ENCODE data around the gene AKT2. TPM values are rescaled to one million over a fixed set of nuclear protein-coding genes. Genes with fewer than 3 reads are reported as not detected.

Gene AKT2
- total RNA-seq, 4 donors from 2014 or later: 63.2 to 266 (median 138) TPM

- no peaks in the 10 kb centered on the region for H3K36me3 ChIP-seq
- DNase-seq: no peak
- WGBS, 2 donors (ENCODE audit: low coverage in 1 of 2): 89% methylated on average over 9 of the region's 12 CpGs; no CpG with 5 or more reads in 1 of the 2 donors
- no peak overlapping the region for H3K4me3 ChIP-seq
- H3K9me3 ChIP-seq: no peaks in the 10 kb centered on the region
- intact Hi-C loops (cut with DNase I; ENCODE audit: low total_unique reads) (no loop called here), in situ Hi-C loops (cut with MboI; ENCODE audit: low pct_ligation_motif_present in 1 of 4, low pct_unique_long_range_greater_than_20kb in 1 of 4, low sequenced_read_pairs in 3 of 4) (no loop called here)
- H3K27me3 ChIP-seq: no peaks in the 10 kb centered on the region
- TF ChIP-seq POLR2A (IDR thresholded peaks at IDR 0.05) (no peak), EP300 (IDR thresholded peaks at IDR 0.05; ENCODE audit: low read depth) (no peak), POLR2AphosphoS5 (IDR thresholded peaks at IDR 0.05) (no peak), CTCF (IDR thresholded peaks at IDR 0.05) (no peak)
- H3K4me1 ChIP-seq: peaks cover 0 to 4% (median 2%) of the 10 kb centered on the region in 4 donors
- H3K27ac ChIP-seq: no peak overlapping the region
Observed at GRCh38 chr19:40247735-40248262, 37.3 kb downstream of the AKT2 start.

- DNase-seq: no peak
- H3K36me3 ChIP-seq: no peaks in the 10 kb centered on the region
- H3K4me1 ChIP-seq: peaks cover 0 to 4% (median 2%) of the 10 kb centered on the region in 4 donors
- WGBS, 2 donors (ENCODE audit: low coverage in 1 of 2): 88% methylated on average over 6 of the region's 6 CpGs; no CpG with 5 or more reads in 1 of the 2 donors
- TF ChIP-seq POLR2AphosphoS5 (IDR thresholded peaks at IDR 0.05): no peak
- no peak for TF ChIP-seq POLR2A (IDR thresholded peaks at IDR 0.05)
- TF ChIP-seq CTCF (IDR thresholded peaks at IDR 0.05): no peak
- TF ChIP-seq EP300 (IDR thresholded peaks at IDR 0.05; ENCODE audit: low read depth): no peak
- H3K4me3 ChIP-seq: no peak overlapping the region
- intact Hi-C loops (cut with DNase I; ENCODE audit: low total_unique reads): no loop called here
- in situ Hi-C loops (cut with MboI; ENCODE audit: low pct_ligation_motif_present in 1 of 4, low pct_unique_long_range_greater_than_20kb in 1 of 4, low sequenced_read_pairs in 3 of 4): no loop called here
- no peaks in the 10 kb centered on the region for H3K27me3 ChIP-seq
- H3K9me3 ChIP-seq: no peaks in the 10 kb centered on the region
- no peak overlapping the region for H3K27ac ChIP-seq
Observed at GRCh38 chr19:40247178-40247577, 38.0 kb downstream of the AKT2 start.

GRCh38 chr19:40246292-40247073, 38.7 kb downstream of the AKT2 start:
- Histone ChIP-seq H3K9me3 (no peaks in the 10 kb centered on the region), H3K36me3 (peaks cover 0 to 5% (median 0%) of the 10 kb centered on the region in 4 donors), H3K4me1 (peaks cover 0 to 4% (median 2%) of the 10 kb centered on the region in 4 donors), H3K4me3 (no peak overlapping the region), H3K27me3 (no peaks in the 10 kb centered on the region), H3K27ac (no peak overlapping the region)
- intact Hi-C loops (cut with DNase I; ENCODE audit: low total_unique reads) (no loop called here), in situ Hi-C loops (cut with MboI; ENCODE audit: low pct_ligation_motif_present in 1 of 4, low pct_unique_long_range_greater_than_20kb in 1 of 4, low sequenced_read_pairs in 3 of 4) (no loop called here)
- no peak for DNase-seq
- TF ChIP-seq POLR2A (IDR thresholded peaks at IDR 0.05): no peak
- no peak for TF ChIP-seq CTCF (IDR thresholded peaks at IDR 0.05)
- no peak for TF ChIP-seq POLR2AphosphoS5 (IDR thresholded peaks at IDR 0.05)
- no peak for TF ChIP-seq EP300 (IDR thresholded peaks at IDR 0.05; ENCODE audit: low read depth)
- WGBS, 2 donors (ENCODE audit: low coverage in 1 of 2): 95 to 96% methylated on average over 4 to 14 of the region's 16 CpGs

- intact Hi-C loops (cut with DNase I; ENCODE audit: low total_unique reads) (no loop called here), in situ Hi-C loops (cut with MboI; ENCODE audit: low pct_ligation_motif_present in 1 of 4, low pct_unique_long_range_greater_than_20kb in 1 of 4, low sequenced_read_pairs in 3 of 4) (no loop called here)
- Histone ChIP-seq H3K27ac (no peak overlapping the region), H3K27me3 (no peaks in the 10 kb centered on the region), H3K4me1 (peaks cover 0 to 4% (median 2%) of the 10 kb centered on the region in 4 donors), H3K36me3 (peaks cover 0 to 8% (median 0%) of the 10 kb centered on the region in 4 donors), H3K4me3 (no peak overlapping the region), H3K9me3 (no peaks in the 10 kb centered on the region)
- TF ChIP-seq POLR2AphosphoS5 (IDR thresholded peaks at IDR 0.05): no peak
- TF ChIP-seq EP300 (IDR thresholded peaks at IDR 0.05; ENCODE audit: low read depth): no peak
- TF ChIP-seq POLR2A (IDR thresholded peaks at IDR 0.05): no peak
- no peak for TF ChIP-seq CTCF (IDR thresholded peaks at IDR 0.05)
- DNase-seq: no peak
- WGBS, 2 donors (ENCODE audit: low coverage in 1 of 2): 79 to 91% methylated on average over 2 to 9 of the region's 9 CpGs
Observed at GRCh38 chr19:40245506-40246128, 39.5 kb downstream of the AKT2 start.

All from transverse colon (tissue), 4 donors.